GM18868 (cell line): ENCODE results near the gene JMY.

Source experiments
- ATAC-seq: cut with Tn5 transposase; IDR thresholded peaks from one replicate; pipeline ENCODE4 v1.9.1; 2021; ENCODE audit warnings: mild to moderate bottlenecking, moderate library complexity; ENCODE audit not compliant: unreplicated experiment

Gene JMY

DNA sequence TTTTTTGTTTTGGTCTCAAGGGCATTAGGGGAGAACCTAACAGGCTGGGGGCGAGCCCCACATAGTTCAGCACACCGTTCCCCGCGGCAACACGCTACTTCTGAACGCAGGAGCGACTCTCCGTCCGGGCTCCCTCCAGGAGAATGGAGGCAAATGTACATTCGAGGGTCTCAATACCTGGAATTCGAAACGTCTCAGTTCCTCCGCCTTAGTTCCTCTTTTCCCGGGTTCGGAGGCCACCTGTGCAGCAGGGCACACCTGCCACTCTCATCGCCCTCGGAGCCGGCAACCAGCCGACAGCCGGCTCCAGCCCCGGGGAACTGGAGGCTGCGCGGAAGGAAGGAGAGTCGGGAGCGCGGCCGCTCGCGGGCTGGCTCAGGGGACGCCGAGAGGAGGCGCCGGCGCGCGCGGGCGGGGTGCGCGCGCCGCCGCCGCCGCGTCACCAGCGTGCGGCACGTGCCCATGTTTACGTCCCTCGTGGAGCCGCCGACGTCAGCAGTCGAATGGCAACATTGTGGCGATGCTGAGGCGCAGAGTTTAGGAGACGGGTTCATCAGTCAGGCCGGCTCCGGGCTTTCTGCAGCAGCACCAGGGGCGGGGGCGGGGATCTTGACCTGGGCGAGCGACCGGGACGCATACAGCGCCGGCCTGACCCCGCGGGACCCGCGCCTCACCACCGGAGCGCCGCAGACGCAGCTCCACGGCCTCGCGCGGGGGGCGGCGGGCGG is at the start of gene JMY:
Gene JMY, plus strand, starts transcription at position 498 of the 728 bp plus-strand sequence. CDS start 520 bp downstream, outside the sequence.
- ATAC-seq = peak; percentile 79

DNA sequence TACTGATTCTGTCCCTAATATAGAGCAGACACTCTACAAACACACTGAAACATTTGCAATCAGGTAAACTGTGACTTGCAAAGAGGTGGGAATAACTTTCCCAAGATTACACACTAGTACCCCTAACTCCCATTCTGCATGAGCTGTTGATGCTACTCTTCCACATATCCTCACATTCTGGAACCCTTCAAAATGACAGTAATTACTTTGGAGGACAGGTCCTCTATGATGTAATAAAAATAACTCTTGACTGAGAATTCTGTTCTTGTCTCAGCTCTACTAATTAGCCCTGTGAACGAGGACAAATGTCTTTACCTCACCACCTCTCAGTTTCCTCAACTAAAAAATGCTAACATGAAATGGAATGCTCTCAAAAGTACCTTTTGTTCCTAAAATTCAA is 49.5 kb upstream of the JMY start:
- ATAC-seq = no peak

DNA sequence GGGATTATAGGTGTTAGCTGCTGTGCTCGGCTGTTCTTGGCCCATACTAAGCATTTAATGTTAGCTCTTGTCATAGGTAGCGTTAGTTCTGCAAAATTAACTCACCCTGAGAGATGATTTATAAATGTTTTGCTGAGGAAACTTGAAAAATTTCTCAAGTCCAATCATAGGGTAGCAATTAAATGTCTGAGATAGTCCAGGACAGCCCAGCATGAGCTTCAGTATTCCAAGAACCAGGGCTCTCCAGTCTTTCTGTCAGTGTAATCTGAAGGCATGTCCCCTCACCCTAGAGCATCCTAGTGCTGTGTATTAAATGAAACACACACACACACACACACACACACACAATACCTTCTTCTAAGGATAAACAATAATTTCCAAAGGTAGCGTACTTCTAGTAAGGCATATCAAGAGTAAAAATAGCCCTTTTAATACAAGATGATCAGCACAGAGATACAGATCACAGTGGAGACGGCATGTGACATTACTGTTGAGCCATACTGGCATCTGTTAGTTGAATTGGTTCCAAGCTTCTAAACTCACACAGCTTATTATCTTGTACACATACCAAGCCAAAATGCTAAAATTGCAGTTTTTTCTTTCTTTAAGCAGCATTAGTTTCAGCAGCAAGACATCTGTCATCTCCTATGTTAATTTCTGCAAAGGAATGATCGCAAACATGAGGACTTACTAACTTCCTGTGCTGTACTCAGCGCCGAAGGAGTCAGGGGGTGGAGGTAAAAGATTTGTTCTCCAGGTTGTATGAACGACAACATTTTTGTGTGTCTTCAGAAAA is 46.3 kb upstream of the JMY start:
- ATAC-seq = no peak

- no peak for ATAC-seq
These were observed 45.7 kb upstream of the JMY start for GRCh38 chr5:79190235-79190529.

DNA sequence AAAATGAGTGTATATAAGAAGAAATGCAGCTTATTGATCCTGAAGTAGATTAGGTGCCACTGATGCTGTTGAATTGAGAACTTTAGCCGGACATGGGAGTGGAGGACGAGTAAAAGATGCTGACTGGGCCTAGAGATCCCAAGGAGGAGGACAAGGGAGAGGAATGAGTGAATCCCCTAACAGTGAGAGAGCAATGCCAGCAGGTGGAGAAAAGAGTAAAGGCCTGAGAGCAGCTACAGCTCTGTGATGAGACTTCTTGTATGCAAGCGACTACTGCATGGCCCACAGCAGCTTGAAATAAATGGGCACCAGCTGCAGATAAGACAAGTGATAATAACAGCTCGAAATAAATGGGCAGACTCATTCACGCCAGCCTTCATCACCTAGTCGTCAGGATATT is 44.5 kb upstream of the JMY start:
- ATAC-seq = no peak

GRCh38 chr5:79193643-79194042 is 42.3 kb upstream of the JMY start:
- ATAC-seq = no peak

- ATAC-seq = no peak
These were observed 35.3 kb upstream of the JMY start for GRCh38 chr5:79200573-79201183.

DNA sequence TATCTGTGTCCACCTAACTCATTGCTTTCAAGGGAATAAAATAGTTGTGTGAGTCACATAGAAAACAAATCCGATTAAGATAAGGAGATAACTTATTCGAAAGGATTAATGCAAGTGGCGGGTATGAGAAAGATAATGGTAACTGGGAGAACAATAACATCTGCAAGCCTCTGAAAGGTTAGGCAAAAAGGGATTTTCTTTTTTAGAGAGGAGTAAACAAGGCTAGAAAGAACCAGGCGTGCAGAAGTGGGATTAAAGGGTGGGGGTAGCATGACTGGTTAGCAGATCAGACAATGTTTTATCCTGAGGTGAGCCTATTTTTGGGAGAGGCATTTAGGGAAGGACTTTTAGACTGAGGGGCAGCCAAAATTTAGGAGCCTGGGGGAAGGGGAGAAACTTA is 34.7 kb upstream of the JMY start:
- ATAC-seq = no peak

DNA sequence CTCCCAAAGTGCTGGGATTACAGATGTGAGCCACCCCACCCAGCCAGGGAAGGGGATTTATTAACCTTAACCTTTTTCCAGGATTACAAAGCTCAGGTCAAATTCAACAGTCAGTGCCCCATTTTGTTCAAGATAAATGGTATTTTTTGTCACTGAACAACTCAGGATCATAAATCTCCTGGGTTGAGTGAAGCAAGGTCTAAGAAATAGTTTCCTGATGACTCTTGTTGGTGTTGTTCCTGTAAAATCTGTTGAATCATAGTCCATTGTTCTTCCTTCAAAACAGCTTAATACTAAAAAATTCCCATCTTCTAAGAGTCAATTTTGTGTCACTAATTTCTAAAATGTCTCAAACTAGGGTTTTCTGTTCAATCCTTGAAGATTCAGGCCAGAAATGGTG is 33.9 kb upstream of the JMY start:
- no peak for ATAC-seq

- no peak for ATAC-seq
These were observed 30.0 kb upstream of the JMY start for GRCh38 chr5:79205965-79206364.

GRCh38 chr5:79206541-79206940 is 29.4 kb upstream of the JMY start:
- ATAC-seq = no peak

GRCh38 chr5:79209505-79209904 is 26.4 kb upstream of the JMY start:
- ATAC-seq = no peak

DNA sequence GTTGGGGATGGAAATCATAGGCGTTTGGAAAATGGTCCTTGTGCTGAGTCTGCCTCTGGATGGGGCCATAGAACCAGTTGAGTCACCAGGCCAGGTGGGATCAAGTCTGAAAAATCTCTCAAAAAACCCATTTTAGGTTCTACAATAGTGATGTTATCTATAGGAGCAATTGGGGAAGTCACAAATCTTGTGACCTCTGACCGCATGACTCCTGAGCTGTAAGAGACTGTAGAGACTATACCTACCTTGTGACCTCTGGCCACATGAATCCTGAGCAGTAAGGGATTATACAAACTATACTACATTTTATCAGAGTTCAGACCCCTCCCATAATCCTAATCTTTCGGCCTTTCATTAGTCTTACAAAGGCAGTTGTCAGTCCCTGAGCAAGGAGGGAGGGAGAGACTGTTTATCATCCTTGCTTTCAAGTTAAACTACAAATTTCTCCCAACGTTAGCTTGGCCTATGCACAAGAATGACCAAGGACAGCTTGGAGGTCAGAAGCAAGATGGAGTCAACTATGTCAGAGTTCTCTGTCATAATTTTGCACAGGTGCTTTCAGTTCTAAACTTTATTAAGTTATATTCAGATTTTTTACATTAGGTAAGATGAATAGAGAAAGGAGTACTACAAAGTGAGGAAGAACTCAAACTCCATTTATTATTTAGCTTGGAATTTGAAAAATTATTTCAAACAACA is 11.5 kb upstream of the JMY start:
- no peak for ATAC-seq

- ATAC-seq = no peak
These were observed 10.9 kb upstream of the JMY start for GRCh38 chr5:79225026-79225425.

DNA sequence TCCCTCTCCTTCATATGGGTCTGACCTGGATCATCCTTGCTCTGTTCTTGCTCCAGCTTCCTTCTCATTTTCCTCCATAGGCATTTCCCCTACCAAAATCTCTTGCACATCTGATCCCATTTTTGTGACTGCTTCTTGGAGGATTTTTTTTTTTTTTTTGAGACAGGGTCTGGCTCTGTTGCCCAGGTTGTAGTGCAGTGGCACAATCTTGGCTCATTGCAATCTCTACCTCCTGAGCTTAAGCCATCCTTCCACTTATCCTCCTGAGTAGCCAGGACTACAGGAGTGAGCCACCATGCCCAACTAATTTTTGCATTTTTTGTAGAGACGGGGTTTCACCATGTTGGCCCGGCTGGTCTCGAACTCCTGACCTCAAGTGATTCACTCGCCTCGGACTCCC is 10.5 kb upstream of the JMY start:
- no peak for ATAC-seq

DNA sequence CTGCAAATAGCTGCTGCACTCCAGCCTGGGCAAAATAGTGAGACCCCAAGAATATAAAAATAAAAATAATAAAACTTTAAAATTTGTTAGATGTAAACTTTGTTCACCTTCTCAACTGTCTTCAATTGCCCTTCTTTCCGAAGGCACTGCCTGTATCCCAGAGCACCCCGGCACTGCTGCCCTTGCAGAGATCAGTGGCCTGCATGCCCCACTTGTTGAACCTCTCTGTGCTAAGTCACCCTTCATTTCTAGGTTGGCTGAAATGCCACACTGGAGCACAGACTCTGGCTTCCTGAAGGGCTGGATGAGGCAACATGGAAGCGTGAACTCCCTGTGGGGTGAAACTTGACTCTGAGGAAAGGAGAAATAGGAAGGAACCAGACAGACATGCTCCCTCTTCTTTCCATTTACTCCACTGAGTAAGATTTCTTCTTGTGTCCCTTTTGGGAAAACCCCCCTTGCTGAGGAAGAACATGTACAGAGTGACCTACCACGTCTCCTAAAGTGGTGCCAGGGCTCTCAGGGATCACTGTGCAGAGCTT is 8.4 kb upstream of the JMY start:
- ATAC-seq = no peak

DNA sequence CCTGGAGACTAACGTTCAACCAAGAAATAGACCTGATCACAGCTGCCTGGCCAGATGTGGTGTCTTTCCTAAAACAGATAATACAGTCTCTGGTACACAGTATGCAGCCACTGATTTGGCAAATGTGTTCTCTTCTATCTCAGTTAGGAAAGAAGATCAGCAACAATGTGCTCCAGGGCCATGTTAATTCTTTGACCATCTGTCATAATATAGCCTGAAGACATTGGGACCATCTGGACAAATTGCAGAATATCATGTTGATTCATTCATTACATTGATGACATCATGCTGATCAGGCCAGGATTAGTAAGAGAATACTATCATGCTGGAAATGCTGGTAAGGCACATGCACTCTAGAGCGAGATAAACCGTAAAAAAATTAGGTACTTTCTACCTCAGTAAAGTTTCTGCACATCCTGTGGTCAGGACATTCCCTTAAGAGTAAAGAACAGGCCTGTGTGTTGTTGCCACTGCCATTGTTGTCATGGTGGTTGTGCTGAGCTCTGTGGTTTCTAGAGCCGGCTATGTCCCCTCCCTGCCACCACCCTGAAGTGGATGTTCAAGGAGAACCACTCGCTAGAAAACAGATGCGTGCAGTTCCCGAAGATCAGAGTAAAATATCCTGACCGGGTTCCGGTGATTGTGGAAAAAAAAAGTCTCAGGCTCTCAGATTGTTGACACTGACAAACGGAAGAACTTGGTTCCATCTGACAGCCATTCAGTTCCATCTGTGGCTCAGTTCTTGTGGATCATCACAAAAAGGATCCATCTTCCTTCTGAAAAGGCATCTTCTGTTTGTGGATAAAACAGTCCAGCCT is 6.4 kb upstream of the JMY start:
- ATAC-seq = peak; percentile 92

DNA sequence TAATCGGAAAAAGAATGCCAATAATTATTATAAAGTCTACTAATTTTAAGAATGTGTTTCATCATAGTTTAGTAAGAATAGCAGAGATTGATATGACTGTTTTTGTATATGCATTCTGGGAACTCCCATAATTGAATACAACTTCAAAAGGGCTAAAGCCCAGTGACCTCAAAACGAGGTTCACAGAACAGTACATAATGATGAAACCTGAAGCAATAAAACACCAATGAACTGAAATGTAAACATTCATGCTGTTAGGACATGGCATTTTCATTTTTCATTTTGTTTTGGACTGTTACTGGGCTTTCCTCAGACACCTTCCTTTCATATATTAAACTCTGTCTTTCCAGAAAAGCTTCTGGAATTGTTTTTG is 684 bp upstream of the JMY start:
- peak; percentile 28 for ATAC-seq

DNA sequence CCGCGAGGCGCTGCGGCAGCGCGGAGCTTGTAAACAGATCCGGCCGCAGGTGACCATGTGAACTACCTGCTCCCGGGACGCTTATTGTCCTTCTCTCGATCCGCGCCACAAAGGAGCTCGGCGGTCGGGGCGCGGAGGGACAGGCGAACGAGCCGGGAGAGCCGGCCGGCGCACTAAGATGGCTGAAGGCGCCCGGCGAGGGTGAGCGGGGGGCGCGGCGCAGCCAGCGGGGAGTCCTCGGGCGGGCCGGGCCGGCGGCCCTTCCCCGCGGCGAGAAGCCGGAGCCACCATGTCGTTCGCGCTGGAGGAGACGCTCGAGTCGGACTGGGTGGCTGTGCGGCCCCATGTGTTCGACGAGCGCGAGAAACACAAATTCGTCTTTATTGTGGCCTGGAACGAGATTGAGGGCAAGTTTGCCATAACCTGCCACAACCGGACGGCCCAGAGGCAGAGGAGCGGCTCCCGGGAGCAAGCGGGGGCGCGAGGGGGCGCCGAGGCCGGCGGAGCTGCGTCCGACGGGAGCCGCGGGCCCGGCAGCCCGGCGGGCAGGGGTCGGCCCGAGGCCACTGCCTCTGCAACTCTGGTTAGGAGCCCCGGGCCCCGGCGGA is 535 bp downstream of the JMY start:
- ATAC-seq = peak; percentile 15
